GM19397 (cell line): Measurements from ENCODE around the gene TRPV5.

Experiments
- ATAC-seq: cut with Tn5 transposase; IDR thresholded peaks from one replicate; pipeline ENCODE4 v1.9.1; 2021; ENCODE audit warnings: mild to moderate bottlenecking, moderate library complexity; ENCODE audit not compliant: unreplicated experiment

The TRPV5 gene

DNA sequence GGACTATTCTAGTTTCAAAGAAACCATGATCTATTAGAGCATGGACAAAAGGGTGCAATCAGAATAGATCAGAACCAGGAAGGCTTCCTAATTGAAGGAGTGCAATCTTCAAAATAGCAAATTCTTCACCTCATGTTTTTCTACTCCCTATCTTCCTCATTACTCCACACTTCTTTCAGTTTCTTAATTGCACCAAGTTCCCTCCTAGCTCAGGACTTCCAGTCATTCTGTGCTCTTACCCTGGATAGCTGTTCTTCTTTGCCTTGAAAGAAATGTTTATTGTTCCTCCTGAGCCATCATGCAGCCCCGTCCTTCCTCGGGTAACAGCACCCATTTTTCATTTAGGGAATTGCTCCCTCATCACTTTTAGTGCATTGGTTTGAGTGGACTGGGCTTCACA lies 23.1 kb downstream of the TRPV5 start:
- ATAC-seq = no peak

DNA sequence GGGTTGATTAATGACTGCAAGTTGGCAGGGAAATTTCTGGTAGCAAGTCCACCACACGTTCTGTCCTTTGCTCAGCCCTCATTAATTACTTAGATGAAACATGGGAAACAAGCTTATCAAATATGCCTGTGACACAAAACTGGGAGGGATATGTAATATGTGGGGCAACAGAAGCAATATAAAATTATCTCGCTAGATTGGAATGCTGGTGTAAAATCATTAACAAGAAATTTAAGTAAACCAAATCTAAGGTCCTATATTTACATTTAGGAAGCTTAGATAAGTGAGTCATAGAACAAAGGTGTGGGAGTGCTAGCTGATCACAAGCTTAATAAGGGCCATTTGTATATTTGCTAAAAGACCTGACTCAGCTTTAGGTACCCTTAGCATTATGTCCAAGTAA lies 23.5 kb downstream of the TRPV5 start:
- no peak for ATAC-seq

DNA sequence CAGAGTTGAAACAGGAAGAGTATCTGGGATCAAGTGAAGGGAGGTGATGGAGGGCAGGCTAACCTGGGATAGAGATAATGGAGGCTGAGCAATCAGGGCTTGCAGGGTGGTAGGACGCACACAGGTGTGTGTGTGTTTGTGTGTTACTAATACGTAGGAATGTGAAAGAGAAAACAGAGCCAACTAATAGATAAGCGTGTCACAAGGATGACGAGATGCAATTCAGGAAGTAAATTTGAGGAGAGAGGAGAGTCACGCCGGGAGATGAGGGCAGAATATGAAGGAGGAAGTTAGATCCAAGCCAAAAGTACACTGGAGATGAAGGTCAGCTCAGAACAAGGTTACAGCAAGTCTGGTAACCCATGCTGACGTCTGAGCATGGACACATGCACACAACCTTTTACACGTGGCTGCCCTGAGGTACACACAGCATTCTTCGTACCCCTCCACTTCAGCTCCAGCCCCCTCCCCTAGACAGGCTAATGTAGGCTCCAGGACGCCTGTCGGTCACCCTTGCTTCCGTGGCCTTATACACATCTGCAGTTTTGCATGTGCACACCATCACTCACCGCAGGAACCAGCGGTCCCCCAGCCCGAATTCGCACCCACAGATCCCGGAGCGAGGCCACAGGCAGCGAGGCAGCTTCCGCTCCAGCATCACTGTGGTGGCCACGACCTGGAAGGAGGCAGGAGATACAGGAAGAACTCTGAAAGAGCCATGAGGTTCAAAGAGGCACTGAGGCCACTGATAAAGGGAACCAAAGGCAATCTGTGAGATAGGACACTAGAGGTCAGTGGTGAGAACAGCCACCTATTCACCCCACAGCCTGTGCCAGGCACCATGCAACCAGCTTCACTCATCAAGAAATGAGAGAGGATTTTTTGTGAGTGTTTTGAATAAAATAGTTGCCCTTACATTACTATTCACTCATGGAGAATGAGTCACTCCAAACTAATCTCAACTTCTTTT lies 24.3 kb downstream of the TRPV5 start:
- ATAC-seq = no peak

DNA sequence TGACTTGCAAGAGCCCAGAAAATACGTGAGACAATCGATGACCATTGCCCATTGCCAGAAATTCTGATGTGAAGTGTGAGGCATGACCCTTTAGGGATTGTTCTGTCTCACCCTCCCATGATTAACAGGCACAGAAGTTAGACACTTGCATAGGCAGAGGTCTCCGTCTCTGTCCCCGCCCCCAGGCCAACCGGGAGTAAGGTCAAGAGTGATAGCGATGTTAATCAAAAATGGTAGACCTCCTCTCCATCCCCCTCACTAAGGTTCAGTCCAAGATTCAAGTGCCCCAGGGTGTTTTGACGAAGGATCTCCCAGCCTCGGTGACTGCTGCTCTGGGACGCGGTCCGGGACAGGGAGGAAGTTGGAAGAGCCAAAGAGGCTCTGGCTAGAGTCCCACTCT lies 25.3 kb downstream of the TRPV5 start:
- ATAC-seq = no peak

DNA sequence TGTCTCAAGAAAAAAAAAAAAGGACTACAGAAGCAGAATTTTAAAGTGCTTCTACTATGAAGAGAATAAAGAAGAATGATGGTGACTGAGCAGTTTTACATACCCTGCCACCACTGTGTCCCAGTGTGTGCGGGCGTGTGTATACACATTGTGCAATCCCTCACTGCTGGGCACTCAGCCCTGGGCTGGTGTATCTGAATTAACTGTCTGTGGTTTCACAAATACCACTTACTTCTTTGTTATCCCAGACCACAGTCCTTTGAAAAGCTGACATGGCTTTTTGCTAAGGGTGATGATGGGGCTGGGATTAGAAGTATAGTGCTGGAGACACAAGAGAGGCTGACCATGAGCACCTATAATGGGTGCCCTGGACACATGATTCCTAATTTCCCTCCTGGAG lies 26.9 kb downstream of the TRPV5 start:
- no peak for ATAC-seq

DNA sequence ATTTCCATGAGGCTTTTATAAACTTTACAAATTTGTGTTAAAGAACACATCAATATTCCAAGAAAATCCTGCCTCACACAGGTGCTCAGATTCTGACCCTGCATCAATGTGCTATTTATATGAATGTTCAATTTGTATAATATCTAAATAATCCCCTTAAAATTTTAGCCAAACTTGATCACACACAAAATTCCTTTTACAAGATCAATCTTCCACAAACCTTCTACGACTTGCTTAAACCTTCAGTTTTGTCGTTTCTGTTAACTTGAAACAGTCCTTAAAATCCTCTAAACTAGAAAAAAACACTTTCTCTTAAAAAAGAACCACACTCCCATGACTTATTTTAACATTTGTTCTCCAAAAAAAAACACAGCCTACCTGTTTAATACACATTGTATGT lies 27.8 kb downstream of the TRPV5 start:
- no peak for ATAC-seq

DNA sequence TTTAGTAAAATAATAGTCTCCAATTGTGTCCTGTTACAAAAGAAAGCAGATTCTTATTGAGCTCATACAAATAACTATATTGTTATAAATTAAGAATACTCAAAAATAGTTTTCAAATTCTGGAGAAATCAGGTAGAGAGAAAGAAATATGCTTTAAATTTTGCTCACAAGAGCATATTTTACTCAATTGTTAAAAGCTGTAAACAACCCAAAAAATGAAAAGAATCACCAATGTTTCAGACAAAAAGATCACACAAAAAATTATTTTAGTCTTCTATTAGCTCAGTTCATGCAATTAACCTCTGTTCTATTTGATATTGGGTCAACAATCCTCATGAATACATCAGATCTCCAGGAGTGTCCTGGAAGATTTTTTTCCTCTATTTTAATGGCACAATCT lies 29.4 kb downstream of the TRPV5 start:
- no peak for ATAC-seq

DNA sequence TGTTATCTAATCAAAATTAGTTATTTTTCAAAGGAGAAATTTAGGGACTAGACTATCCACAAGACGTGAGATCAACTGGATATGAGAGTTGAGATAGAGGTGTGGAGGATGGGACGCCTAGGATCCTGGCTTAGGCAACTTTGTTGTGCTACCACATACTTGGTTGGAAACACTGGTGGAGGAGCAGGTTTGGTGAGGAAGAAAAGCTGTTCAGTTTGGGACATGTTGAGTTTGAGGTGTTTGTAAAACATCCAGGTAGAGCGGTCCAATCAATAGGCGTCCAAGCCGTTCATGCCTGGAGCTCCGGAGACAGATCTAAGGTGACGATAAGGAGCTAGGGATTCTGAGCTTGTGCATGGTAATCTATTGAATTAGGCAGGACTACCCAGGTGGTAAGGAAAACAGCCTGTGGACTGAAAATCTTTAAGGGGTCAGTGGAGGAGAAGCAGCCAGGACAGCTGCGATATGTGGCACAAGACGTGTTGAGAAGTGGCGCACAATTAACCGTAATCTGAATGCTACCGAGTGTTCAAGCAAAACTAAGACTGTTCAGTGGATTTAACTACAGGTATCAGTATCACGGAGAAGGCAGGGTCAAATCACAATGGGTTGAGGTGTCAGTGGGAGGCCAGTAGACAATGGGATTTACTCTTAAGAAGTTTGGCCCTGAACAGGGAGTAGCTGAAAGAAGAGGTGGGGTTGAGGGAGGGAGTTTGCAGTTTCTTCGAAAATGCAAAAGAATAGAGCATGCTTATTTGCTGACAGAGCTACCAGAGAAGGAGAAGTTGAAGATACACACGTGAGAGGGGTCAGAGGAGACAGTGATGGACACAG lies 31.9 kb downstream of the TRPV5 start:
- ATAC-seq = no peak

DNA sequence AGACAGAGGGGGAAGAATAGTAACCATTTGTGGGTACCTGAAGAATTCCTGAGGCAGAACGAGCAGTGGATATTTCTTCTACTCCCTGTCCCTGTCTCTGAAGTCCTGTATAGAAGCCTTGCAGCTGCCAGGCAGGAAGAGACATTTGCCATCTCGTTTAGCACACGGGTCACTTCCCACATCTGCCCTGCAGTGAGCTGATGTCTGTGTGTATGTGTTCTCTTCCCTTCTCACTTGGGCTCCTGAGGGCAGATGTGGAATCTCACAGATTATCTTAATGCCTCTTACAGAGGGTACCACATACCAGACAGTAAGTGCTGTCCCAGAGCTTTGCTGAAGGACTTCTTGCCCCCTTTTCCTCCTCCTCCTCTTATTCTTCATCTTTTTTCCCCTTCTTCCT lies 33.9 kb downstream of the TRPV5 start:
- no peak for ATAC-seq

DNA sequence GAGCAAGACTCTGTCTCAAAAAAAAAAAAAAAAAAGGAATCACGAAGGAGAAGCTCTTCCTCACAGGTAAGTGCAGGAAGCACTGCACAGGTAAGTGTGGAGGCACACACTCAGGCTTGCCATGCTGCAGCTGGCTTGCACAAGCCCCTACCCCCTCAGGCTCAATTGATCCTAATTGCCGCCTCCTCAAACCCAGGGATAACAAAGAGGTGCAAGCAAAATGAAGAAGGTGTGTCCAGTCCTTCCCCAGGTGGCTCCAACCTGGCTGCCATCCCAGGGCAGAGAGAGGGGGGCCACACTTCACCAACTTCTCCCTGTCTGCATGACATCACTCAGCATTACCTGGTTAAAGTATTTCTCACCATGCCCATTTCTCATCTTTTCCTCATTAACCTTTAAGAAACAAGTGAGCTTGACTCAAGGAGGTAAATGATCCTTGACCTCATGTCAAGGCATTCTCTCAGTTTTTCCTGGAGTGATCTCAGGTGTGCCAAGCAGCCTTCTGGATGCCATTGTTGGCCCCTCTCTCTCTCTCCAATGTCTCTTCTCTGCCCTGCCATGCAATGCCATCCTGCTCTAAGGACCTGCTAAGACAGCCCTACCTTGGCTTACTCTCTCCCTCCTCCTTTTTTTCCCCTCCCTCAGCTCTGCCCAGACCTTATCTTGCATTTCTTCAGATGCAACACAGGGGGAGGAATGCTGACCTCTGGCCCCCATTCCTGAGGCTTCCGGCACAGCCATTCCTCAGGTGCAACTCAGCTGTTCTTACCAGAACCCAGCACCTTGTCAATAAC lies 35.0 kb downstream of the TRPV5 start:
- no peak for ATAC-seq

DNA sequence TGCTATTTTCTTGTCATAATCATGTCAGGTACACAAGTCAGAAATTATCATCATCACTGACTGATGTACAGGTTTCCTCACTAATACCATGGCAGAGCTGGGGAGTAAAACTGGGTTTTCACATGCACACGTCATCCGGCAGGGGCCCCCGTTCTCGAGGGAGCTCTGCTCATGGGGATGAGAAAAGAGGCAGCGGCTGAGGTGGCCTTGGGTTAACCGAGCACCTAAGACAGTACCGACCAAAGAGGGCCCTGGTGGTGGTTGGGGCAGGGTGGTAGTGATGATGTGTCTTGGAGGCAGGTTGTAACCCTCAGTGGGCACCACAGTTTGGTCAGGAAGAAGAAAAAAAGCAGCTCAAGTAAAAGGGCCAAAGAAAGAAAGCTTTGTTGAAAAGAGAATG lies 35.9 kb downstream of the TRPV5 start:
- ATAC-seq = no peak

DNA sequence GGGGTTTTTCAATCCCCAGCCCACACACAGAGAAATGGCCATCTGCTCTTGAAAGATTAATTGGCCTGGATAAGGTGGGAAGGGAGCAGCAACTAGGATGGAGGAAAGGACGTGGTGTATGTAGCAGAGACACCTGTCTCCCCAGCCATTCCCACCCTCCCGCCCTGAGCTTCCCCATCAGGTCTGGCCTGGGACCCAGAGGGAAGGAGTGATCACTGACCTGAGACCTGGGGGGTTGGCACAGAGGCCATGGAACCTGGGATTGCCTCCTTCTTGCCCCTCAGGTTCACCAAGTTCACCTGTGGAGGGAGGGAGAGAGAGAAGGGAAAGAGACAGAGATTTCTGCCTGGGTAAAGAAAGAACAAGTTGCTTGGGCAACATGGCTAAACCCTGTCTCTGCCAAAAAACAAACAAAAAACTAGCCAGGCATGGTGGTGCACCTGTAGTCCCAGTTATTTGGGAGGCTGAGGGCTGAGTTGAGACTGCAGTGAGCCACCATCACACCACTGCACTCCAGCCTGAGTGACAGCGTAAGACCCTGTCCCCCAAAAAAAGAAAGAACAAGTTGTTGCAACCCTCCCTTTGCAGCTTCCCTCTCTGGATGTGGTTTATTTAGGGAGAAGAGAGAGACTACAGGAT lies 36.7 kb downstream of the TRPV5 start:
- ATAC-seq = no peak

DNA sequence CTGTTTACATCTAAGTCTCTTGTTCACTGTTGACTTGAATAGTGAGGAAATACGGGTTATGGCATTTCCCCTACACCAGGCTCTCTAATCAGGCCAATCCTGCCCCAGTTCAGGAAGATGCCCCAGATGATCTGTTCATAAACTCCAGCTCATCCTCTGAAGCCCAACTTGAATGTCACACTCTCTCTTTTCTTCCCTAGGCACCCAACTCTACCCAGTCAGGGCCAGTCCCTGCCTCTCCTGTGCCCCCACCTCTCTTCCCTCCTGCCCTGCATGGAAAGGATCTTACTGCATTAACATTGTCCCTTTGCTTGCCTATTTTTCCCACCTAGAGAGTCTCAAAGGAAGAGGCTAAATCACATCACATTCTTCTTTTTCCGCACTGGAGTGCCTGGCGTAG lies 37.4 kb downstream of the TRPV5 start:
- ATAC-seq = no peak

DNA sequence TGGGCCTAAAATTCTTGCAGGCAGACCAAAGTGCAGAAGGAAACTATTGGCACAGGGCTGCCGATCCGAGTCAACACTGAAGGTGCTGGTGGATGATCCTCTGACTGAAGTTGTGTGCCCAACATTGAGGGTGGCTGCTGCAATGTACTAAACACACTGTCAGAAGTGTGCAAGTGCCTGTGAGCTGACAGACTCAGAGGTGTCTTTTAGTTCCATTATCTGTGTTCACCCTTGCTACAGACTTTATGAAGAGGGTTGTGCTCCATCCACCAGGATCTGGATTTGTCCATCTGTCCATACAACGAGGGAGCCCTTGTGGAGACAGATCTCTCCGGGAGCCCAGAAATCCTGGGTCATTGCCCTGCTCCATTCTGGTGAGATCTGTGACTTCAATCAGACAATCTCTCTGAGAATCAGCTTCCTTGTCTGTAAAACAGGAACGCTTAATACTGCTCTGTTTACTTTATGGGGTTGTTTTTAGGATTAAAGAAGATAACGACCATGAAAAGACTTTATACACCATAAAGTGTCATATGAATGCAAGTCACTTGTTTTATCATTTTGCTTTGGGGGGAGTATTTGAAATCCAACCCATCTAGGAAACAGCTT lies 38.5 kb downstream of the TRPV5 start:
- no peak for ATAC-seq

DNA sequence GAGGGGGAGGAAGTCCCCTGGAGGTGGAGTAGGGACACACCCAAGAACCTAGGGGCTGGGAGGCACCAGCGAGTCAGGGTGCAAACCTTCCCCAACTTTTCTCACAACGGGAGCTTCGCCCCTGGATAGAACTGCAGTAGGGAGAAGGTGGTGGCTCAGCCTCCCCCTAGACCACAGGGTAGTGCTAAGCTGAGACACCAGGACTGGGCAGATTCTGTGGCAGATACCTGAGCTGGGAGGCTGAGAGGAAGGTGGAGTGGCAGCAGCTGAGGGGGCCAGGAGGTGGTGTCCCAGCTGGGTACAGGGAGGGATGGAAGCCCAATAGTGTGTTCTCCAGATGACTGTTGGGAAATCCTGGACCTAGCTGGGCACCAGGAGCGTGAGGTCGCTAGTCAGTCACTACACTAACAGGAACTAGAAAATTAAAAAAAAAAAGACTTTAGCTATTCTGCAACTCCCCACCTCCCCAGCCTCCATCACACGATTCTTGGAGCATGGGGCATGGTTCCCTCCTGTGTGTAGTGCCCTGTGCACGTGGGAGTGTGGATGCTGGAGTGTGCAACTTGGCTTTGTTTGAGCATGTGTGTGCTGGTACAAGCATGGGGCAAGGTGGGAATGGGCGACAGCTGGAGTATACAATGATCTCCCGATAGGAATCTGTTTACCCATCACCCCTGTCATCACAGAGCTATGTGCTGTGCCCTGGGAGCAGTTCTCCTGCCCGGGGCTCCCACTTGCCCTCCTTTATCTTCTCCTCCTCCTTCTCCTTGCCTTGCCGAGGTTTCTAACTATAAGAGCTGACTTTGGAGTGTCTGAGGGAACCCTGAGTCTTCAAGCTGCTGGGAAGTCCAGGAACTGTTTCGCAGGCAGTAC lies 39.2 kb downstream of the TRPV5 start:
- no peak for ATAC-seq

DNA sequence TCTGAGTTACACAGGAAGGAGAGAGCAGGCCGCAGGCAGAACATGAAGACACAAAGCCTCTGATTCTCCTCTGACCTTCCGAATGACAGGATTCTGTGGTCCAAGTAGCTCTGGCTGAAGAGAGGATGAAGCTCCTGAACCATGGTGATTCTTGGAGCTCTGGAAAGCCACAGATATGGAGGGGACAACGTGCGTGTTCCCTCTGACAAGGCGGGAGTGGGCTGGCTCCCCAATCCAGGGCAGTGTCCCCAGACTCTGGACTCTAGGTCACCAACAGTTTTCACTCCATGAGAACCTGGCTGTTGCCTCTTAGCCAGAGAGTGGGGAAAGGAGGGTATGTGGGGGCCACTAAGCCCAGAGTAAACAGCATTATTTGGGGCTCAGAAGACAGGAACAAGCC lies 40.6 kb downstream of the TRPV5 start:
- no peak for ATAC-seq

DNA sequence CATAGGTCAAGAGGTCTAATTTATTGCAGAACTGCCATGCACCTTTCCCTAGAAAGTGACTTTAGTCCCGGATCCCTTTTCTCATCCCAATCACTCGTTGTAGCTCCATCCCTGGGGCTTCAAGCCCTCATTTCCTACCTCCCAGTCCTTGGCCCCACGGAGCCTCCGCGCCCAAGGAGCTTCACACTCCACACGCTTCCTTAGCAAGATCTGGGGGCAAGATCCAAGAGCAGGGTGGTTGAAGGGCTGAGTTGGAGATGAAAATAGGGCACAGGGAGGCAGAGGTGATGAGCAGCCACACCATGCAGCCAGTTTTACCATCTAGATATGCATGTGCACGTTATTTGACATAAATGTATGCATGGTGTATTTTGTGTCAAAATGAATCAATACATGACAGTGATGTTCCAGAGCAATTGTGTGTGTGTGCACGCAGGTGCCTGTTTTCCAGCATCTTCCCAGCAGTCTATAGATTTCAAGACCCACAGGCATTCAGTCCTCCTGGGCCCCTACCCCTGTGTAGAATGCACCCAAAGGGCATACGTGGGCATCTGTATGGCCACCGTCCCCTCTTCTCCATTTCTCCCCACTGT lies 42.0 kb downstream of the TRPV5 start:
- ATAC-seq = no peak

DNA sequence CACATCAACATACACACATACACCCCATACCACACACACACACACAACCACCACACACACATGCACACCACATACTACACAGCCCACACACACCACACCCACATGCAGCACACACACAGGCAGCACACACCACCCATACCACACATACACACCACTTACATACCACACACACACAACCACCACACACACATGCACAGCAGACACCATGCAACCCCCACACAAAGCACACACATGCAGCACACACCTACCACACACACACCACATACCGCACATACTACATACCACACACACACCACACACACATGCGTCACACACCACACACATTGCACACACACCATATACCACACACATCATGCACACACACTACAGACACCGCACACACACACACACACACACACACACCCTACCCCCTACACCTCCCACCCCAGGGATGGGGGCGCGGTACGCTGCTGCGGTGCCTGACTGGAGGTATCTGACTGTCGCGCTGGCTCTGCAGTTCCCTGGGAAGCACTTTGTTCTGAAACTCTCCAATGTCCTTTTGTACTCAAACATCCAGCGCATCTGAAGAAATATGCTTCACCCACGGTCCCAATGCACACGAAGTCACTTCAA lies 42.6 kb downstream of the TRPV5 start:
- no peak for ATAC-seq

DNA sequence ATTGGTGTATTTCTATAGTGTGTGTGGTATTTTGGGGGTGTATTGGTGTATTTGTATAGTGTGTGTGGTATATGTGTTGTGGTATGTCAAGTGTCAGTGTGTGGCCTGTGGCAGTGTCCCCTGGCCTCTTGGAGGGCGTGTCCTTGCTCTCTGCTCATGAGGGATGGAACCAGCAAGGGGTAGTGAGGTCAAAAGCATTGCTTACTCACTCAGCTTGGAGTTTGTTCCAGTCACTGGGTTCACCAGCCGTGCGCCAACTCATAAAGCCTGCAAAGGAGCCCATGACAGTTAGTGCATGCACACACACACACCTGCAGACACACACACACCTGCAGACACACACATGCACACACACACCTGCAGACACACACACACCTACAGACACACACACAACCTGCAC lies 43.7 kb downstream of the TRPV5 start:
- no peak for ATAC-seq
